Measurements from ENCODE around the gene FBXW12.

Gene FBXW12

DNA sequence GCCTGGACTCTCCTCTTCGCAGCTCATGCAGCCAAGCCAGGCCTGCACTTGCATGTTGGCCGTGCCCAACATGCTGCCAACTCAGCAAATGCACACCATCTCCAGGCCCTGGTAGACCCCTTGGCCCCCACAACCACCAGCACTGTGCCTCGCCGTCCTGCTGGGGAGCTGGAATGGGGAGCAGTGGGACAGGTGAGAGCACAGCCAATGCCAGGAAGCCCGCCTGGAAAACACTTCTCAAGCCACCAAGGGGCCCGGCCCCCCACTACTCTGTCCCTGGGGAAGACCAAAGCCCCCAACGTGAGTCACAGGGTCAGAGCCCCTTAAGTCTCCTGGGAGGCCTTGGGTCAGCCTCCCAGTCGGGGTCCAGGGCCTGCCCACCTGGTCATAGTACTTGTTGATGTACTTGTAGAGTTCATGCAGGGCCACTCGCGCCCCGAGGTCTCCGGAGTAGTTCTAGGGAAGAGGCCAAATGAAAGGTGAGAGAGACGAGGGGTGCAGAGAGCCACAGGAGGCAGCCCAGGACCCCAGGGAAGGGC lies 33.4 kb downstream of the FBXW12 start:
- no peak for DNase-seq (ENCODE audit: low read depth)
- no peak overlapping the region for H3K4me3 ChIP-seq (ENCODE audit: low read depth, low read length)
- no peak for TF ChIP-seq CTCF (IDR thresholded peaks at IDR 0.05; ENCODE audit: control insufficient read depth, extremely low read depth, insufficient read depth)

DNA sequence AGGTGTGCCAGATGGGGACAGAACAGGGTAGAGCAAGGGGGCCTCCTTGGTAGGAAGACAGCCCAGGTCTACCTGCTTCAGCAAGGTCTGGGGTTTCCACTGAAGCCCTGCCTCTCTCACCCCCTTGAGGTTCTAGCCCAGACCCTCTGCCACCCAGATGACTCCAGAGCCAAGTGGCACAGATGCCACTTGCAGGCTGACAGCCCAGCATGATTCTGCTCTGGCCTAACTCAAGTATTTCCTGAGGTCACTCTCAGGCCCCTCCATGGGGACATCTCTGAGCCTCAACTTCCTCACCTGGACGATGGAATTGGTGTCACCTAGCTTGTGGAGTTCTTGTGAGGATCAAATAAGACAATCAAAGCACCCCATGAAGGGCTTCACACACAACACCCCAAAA lies 34.0 kb downstream of the FBXW12 start:
- no peak for TF ChIP-seq CTCF (IDR thresholded peaks at IDR 0.05; ENCODE audit: control insufficient read depth, extremely low read depth, insufficient read depth)
- no peak overlapping the region for H3K4me3 ChIP-seq (ENCODE audit: low read depth, low read length)
- no peak for DNase-seq (ENCODE audit: low read depth)

DNA sequence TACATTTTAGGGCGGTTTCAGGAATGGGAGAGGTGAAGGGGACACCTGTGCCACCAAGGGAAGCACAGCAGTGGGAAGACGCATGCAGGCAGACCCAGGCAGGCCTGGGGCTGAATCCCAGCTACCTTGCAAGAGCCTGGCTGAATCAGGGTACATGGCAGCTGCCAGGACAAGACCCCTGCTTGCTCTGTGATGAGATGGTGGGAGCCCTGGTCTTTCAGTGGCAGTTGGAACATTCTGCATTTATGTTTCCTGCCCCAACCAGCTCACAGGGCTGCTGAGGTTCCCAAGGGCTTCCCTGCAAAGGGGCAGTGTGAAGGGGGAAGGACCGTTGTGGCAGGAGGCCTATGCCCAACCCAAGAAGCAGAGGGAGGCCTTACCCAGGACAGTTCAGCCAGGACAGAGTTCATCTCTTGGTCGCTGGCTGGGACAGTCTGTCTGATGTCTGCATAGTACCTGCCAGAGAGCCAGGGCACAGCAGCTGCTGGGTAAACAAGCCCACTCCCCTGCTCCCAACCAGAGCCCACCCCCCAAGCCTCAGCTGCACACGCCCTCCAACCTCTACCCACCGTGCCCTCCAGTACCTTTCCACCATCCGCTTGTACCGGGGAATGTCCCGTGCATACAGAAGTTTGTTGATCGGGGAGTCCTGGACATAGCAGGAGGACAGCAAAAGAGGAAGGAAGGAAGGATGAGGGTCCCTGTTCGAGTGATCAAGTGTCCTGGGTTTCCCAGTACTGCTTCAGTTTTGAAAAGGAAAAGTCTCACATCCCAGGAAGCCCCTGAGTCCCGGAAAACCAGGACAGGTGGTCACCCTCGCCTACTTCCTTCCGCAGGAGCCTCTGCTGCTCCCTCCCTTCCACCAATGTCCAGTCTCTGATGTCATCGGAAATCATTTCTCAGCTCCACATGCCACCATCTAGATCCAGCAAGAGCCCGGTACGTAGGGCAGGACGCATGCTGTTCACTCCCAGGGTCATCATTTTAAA lies 34.7 kb downstream of the FBXW12 start:
- TF ChIP-seq CTCF (IDR thresholded peaks at IDR 0.05; ENCODE audit: control insufficient read depth, extremely low read depth, insufficient read depth) = no peak
- H3K4me3 ChIP-seq (ENCODE audit: low read depth, low read length) = no peak overlapping the region
- no peak for DNase-seq (ENCODE audit: low read depth)

- TF ChIP-seq CTCF (IDR thresholded peaks at IDR 0.05; ENCODE audit: control insufficient read depth, extremely low read depth, insufficient read depth) = no peak
- no peak for DNase-seq (ENCODE audit: low read depth)
- H3K4me3 ChIP-seq (ENCODE audit: low read depth, low read length) = no peak overlapping the region
Measured at GRCh38 chr3:48407542-48408099, 35.6 kb downstream of the FBXW12 start.

GRCh38 chr3:48408823-48409281 lies 36.8 kb downstream of the FBXW12 start:
- no peak overlapping the region for H3K4me3 ChIP-seq (ENCODE audit: low read depth, low read length)
- no peak for TF ChIP-seq CTCF (IDR thresholded peaks at IDR 0.05; ENCODE audit: control insufficient read depth, extremely low read depth, insufficient read depth)
- no peak for DNase-seq (ENCODE audit: low read depth)

DNA sequence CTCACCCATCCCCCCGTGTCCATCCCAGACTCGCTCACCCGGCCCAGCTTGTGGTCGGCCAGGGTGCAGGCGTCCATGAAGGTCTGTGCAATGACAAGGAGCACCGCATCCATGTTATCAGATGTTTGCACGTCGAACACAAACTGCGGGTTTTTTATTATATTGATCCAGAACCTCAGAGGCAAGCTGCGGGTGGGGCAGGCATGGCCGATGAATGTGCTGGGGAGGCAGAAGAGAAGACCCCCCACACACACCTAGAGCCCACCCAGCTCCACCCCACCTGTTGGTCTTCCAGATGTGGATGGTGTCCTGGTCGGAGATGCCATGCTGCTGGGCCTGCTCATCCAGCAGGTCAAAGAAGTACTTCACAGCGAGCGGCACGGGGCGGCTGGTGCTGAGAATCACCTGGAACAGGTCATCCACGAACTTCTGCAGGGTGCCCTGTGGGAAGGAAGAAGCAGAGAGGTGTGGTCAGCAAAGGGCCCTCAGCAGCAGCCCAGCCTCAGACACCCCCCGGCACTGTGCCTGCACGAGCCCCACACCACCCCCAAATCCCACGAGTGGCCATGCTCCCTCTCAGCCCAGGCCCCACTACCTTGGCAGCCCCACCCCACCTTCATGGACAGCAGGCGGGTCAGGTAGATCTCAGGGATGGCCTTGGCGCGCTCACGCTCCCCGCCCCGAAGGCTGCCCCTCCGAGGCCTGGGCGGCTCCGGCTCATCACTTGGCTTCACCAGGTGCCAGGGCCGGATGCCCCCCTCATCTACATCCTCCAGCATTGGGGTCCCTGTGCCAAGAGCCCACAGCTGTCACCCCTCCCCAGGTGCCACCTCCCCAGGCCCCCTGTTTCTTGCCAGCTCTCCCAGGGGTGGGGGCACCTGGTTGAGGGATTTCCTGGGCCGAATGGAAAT lies 37.5 kb downstream of the FBXW12 start:
- no peak overlapping the region for H3K4me3 ChIP-seq (ENCODE audit: low read depth, low read length)
- DNase-seq (ENCODE audit: low read depth) = no peak
- TF ChIP-seq CTCF (IDR thresholded peaks at IDR 0.05; ENCODE audit: control insufficient read depth, extremely low read depth, insufficient read depth) = no peak
